ENCODE results near the gene MCHR1.

DNA sequence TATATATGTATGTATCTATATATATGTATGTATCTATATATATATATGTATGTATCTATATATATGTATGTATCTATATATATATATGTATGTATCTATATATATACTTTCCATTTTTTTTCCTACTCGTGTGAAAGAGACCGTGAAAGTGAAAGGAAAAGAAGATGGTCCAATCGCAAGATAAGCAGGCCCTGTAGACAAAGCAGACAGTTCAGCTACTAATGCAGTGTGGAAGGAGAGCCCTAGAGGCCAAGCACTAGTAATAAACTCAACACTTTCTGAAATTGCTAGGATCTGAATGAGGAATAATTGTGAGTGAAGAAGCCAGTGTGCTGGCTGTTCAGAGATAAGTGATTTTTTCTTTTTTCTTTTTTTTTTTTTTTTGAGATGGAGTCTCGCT lies 47.2 kb downstream of the MCHR1 start:
- TF ChIP-seq CTCF (IDR thresholded peaks at IDR 0.05; ENCODE audit: poor library complexity, severe bottlenecking) (no peak), EP300 (conservative IDR thresholded peaks at IDR 0.05; ENCODE audit: poor library complexity, severe bottlenecking) (no peak), RAD21 (conservative IDR thresholded peaks at IDR 0.05) (no peak)

Data from neural cell (in vitro differentiated cells).